Cardiac ventricle fibroblast (primary cell): ENCODE results near the gene SH3D19. TPM values are rescaled to one million over a fixed set of nuclear protein-coding genes. Genes with fewer than 3 reads are reported as not detected.

Experiments
- total RNA-seq: library from RNA; depleted of rRNA; stranded (reverse); fragments of >200 nt; gene quantifications from 2 replicates; pipeline ENCODE4 v1.2.3, GENCODE V29; 2015

The SH3D19 gene, protein sequence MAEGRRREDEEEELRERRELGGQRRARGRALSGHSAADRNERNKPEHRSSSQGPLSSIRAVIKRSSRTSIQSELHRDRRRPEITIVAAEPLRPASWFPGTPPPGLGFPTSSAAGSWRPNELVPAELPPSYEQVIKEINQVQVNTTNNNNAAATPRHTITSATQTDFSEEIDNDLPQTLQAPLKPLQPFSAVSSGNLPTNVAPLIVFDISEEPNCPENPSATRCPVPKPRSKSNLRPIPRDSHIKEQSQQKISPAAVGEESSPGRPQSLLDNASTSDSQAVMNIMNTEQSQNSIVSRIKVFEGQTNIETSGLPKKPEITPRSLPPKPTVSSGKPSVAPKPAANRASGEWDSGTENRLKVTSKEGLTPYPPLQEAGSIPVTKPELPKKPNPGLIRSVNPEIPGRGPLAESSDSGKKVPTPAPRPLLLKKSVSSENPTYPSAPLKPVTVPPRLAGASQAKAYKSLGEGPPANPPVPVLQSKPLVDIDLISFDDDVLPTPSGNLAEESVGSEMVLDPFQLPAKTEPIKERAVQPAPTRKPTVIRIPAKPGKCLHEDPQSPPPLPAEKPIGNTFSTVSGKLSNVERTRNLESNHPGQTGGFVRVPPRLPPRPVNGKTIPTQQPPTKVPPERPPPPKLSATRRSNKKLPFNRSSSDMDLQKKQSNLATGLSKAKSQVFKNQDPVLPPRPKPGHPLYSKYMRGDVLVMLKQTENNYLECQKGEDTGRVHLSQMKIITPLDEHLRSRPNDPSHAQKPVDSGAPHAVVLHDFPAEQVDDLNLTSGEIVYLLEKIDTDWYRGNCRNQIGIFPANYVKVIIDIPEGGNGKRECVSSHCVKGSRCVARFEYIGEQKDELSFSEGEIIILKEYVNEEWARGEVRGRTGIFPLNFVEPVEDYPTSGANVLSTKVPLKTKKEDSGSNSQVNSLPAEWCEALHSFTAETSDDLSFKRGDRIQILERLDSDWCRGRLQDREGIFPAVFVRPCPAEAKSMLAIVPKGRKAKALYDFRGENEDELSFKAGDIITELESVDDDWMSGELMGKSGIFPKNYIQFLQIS
- 265 and 312 TPM in 2 replicates for total RNA-seq

GRCh38 chr4:151325111-151325948 lies at the start of gene SH3D19:
SH3D19 (minus strand) TSS chr4:151325605; CDS start chr4:151325352, 253 bp downstream.

DNA sequence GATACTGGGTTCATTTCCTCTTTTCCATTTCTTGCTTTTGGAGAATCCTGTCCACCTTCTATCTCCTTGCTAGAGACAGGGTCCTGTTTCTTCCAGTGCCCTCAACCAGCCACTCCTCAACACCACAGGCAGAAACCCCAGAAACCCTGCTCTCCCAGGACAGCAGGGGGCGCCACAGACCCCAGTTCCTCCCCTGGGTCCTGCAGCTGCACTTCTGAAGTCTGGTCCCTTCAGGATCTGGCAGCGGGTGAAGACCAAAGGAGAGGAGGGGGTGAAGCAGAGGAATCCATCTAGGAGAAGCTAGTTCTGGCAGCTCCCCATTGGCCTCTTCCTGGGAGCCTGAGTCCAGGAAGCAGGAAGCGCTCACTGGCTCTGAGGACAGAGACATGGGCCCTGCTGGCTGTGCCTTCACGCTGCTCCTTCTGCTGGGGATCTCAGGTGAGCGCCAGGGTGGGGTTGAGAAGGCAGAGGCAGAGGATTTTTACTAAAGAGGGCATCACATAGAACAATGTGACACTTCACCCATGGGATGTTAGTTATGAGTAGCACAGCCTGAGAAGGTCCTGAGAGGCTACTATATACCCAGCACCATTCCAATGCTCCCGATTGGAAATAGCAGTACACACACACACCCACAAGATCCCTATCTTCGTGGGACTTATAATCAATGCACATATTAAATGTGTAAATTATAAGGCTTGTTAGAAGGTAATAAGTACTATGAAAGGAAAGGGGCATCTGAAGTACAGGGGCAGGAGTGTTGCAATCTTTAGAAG lies 48.4 kb downstream of the SH3D19 start, which contains the start of gene PRSS48:
Gene PRSS48, plus strand, starts transcription at position 375 of the 776 bp plus-strand sequence. Its CDS starts 12 bp downstream, at position 387.

GRCh38 chr4:151099229-151099975 lies 226.0 kb downstream of the SH3D19 start, which contains the start of gene RPS3A:
RPS3A (plus strand) TSS chr4:151099628; CDS start chr4:151099653, 25 bp downstream.

Other genes starting within 250 kb of the SH3D19 start
- gene RPS3A, start 226.0 kb downstream of the SH3D19 start, total RNA-seq, result 2,763 and 3,022 TPM in 2 replicates
- 0.20 TPM in 1 of 2 replicates, not detected in the other for gene PRSS48, start 48.4 kb downstream of the SH3D19 start, total RNA-seq
- 0.10 TPM in 1 of 2 replicates, not detected in the other for gene FHIP1A, start 83.6 kb upstream of the SH3D19 start, total RNA-seq